GM12878 (cell line): Measurements from ENCODE around the gene VWA3A. TPM values are rescaled to one million over a fixed set of nuclear protein-coding genes. Genes with fewer than 3 reads are reported as not detected.

Experiments
- ATAC-seq: fragments of 200-7000 bp; cut with Tn5 transposase; 3 replicates; pipeline ENCODE4 v1.9.1; 2020; ENCODE audit warnings: mild to moderate bottlenecking, moderate library complexity
- BruUV-seq: library from RNA; stranded (reverse); fragments of 400-500 nt; replicated peaks from 2 replicates; lab custom pipeline; 2021; lab: Mats Ljungman, UMichigan
- CTCF ChIA-PET: fragments of 300-600 bp; sonication (Branson Sonifier 250); formaldehyde crosslinking; extraction: SDS; loops from one replicate; lab custom pipeline; 2021; ENCODE audit warnings: inconsistent platforms; lab: Yijun Ruan, JAX
- POLR2A ChIA-PET: fragments of 350-600 bp; formaldehyde crosslinking; extraction: SDS; loops from one replicate; lab custom pipeline; 2021; ENCODE audit warnings: inconsistent platforms; lab: Charles Lee
- RAD21 ChIA-PET: fragments of 300-600 bp; sonication (Branson Sonifier 250); formaldehyde crosslinking; loops from one replicate; lab custom pipeline; 2023; ENCODE audit warnings: antibody characterized with exemption; ENCODE audit not compliant: unreplicated experiment; lab: Charles Lee
- SMC1A ChIA-PET: fragments of 300-600 bp; sonication (Branson Sonifier 250); formaldehyde crosslinking; loops from one replicate; lab custom pipeline; 2023; ENCODE audit not compliant: unreplicated experiment, uncharacterized antibody; lab: Charles Lee
- DNase-seq: peaks from one replicate; pipeline ENCODE4 v3.0.0-alpha.2; 2011; ENCODE audit warnings: low read depth, low spot score
- FAIRE-seq: peaks from 3 replicates; lab custom pipeline; 2011; peaks lifted over from hg19 to GRCh38; lab: Jason Lieb, UNC
- H2AFZ ChIP-seq: 2 replicates; pipeline ENCODE4 v1.6.0; 2011; ENCODE audit warnings: low read depth, low read length, control low read depth; ENCODE audit not compliant: control insufficient read depth
- H3K27ac ChIP-seq: 2 replicates; pipeline ENCODE4 v1.5.1; 2011; ENCODE audit warnings: control low read depth; ENCODE audit not compliant: control insufficient read depth, insufficient read depth
- H3K27me3 ChIP-seq, 2 experiments: replicated peaks in 1 of 2; 2 replicates each; pipeline versions ENCODE4 v1.6.0 to v1.6.1; 2011; ENCODE audit warnings: low read length in 1 of 2; ENCODE audit not compliant: control insufficient read depth in 2 of 2, insufficient read depth in 2 of 2
- H3K36me3 ChIP-seq, 2 experiments: 2 replicates each; pipeline ENCODE4 v1.5.1; 2011; ENCODE audit warnings: low read length in 1 of 2; ENCODE audit not compliant: control insufficient read depth in 2 of 2, insufficient read depth in 2 of 2
- H3K4me1 ChIP-seq: 2 replicates; pipeline ENCODE4 v1.6.1; 2011; ENCODE audit warnings: mild to moderate bottlenecking, low read length, moderate library complexity, mixed read lengths; ENCODE audit not compliant: control insufficient read depth, insufficient read depth
- H3K4me2 ChIP-seq: 2 replicates; pipeline ENCODE4 v1.6.0; 2011; ENCODE audit warnings: control low read depth; ENCODE audit not compliant: control insufficient read depth, insufficient read depth
- H3K4me3 ChIP-seq: fragments of 200-600 bp; sonication (generic); 2 replicates; pipeline ENCODE4 v1.5.1; 2016
- H3K79me2 ChIP-seq: 2 replicates; pipeline ENCODE4 v1.6.0; 2011; ENCODE audit warnings: low read length; ENCODE audit not compliant: control insufficient read depth, insufficient read depth
- H3K9ac ChIP-seq: 2 replicates; pipeline ENCODE4 v1.8.0; 2011; ENCODE audit warnings: low read length, control low read depth, mixed read lengths; ENCODE audit not compliant: control insufficient read depth, insufficient read depth
- H3K9me3 ChIP-seq: replicated peaks from 3 replicates; pipeline ENCODE4 v1.5.1; 2011; ENCODE audit warnings: mild to moderate bottlenecking, low read length; ENCODE audit not compliant: control insufficient read depth, insufficient read depth
- H4K20me1 ChIP-seq: 2 replicates; pipeline ENCODE4 v1.6.0; 2011; ENCODE audit not compliant: control insufficient read depth, insufficient read depth
- CEBPB ChIP-seq, 2 experiments: fragments of 150-350 bp in 1 of 2; IDR thresholded peaks; 2 replicates each; pipeline ENCODE4 v1.6.1; 2012 to 2014; ENCODE audit warnings: low read depth in 2 of 2, low read length in 2 of 2, borderline replicate concordance in 1 of 2, inconsistent platforms in 1 of 2
- E4F1 ChIP-seq: fragments of 450-650 bp; IDR thresholded peaks from 2 replicates; pipeline ENCODE4 v1.6.1; 2018; ENCODE audit warnings: borderline replicate concordance, mild to moderate bottlenecking; ENCODE audit not compliant: partially characterized antibody
- EED ChIP-seq: sonication (generic); IDR thresholded peaks from 2 replicates; pipeline ENCODE4 v1.6.1; 2016; ENCODE audit warnings: antibody characterized with exemption, low read depth
- HCFC1 ChIP-seq: fragments of 150-350 bp; IDR thresholded peaks from 2 replicates; pipeline ENCODE4 v1.6.1; 2014; ENCODE audit warnings: low read length
- HDGF ChIP-seq: fragments of 450-650 bp; IDR thresholded peaks from 2 replicates; pipeline ENCODE4 v1.6.1; 2016; ENCODE audit warnings: antibody characterized with exemption
- MEF2B ChIP-seq: fragments of 450-650 bp; IDR thresholded peaks from 2 replicates; pipeline ENCODE4 v1.6.1; 2018; ENCODE audit warnings: mild to moderate bottlenecking, moderate library complexity; ENCODE audit not compliant: partially characterized antibody, poor library complexity, severe bottlenecking
- RELA ChIP-seq: fragments of 450-650 bp; IDR thresholded peaks from 2 replicates; pipeline ENCODE4 v1.8.0; 2014; ENCODE audit warnings: borderline replicate concordance; ENCODE audit not compliant: partially characterized antibody
- RUNX3 ChIP-seq: IDR thresholded peaks from 2 replicates; pipeline ENCODE4 v1.6.1; 2012; ENCODE audit warnings: low read length, inconsistent platforms
- SKIL ChIP-seq: fragments of 450-650 bp; IDR thresholded peaks from 2 replicates; pipeline ENCODE4 v1.6.1; 2017; ENCODE audit warnings: mild to moderate bottlenecking, low read depth, inconsistent platforms; ENCODE audit not compliant: poor library complexity, severe bottlenecking
- SMAD1 ChIP-seq: fragments of 450-650 bp; IDR thresholded peaks from 2 replicates; pipeline ENCODE4 v1.6.1; 2018; ENCODE audit warnings: mild to moderate bottlenecking, low read depth; ENCODE audit not compliant: partially characterized antibody
- STAT1 ChIP-seq: fragments of 450-650 bp; conservative IDR thresholded peaks from 2 replicates; pipeline ENCODE4 v1.6.1; 2014; ENCODE audit warnings: antibody characterized with exemption, mild to moderate bottlenecking
- ZNF24 ChIP-seq: fragments of 450-650 bp; IDR thresholded peaks from 2 replicates; pipeline ENCODE4 v1.6.1; 2017; ENCODE audit warnings: antibody characterized with exemption, mild to moderate bottlenecking
- ZNF274 ChIP-seq: IDR thresholded peaks from one replicate; pipeline ENCODE4 v1.8.0; 2011; ENCODE audit not compliant: insufficient read length, insufficient read depth
- WGBS: methylation state at CpG from one replicate; pipeline ENCODE4 v1.1.6; 2016; ENCODE audit warnings: low lambda C conversion rate; ENCODE audit not compliant: insufficient replicate concordance, insufficient coverage; ENCODE audit errors: missing lambda C conversion rate; 5-methylcytosine and 5-hydroxymethylcytosine counted together
- in situ Hi-C: fragments of 300-500 bp; cut with MboI; formaldehyde crosslinking; loops from 9 replicates; pipeline ENCODE4 v1.14.3; 2018; ENCODE audit warnings: mixed read lengths
- intact Hi-C: fragments of 100-400 bp; cut with micrococcal nuclease; formaldehyde crosslinking; loops from one replicate; pipeline ENCODE4 v1.14.2; 2022; ENCODE audit not compliant: unreplicated experiment
- polyA plus RNA-seq, 11 experiments: library from polyadenylated mRNA; depleted of rRNA in 4 of 11; unstranded in 6 of 11; stranded (reverse) in 5 of 11; fragments of >200 nt; fragmentation: Nextera tagmentation in 4 of 11; fragmentation: Illumina TruSeq in 1 of 11; extraction: Ambion mirVana in 4 of 11; extraction: Trizol in 1 of 11; gene quantifications; 1 replicate in 1 of 11; 2 replicates in 10 of 11; pipeline versions ENCODE4 v1.2.1 to v1.2.3, GENCODE V29; 2011 to 2016; ENCODE audit warnings: inconsistent platforms in 2 of 11, missing spikeins in 2 of 11, low read depth in 1 of 11
- total RNA-seq, 4 experiments: library from RNA; depleted of rRNA in 3 of 4; stranded (reverse); fragments of >200 nt in 3 of 4; fragmentation: Illumina TruSeq in 1 of 4; extraction: Trizol in 1 of 4; gene quantifications; 2 replicates each; pipeline versions ENCODE4 v1.2.1 to v1.2.3, GENCODE V29; 2013 to 2021
- TF ChIP-seq, protein P1 (sequence below): fragments of 450-650 bp; IDR thresholded peaks from 2 replicates; pipeline ENCODE4 v1.6.1; 2017; ENCODE audit warnings: mild to moderate bottlenecking

Gene VWA3A
- total and polyA plus RNA-seq, 10 of the 15 experiments (the other 5 are each of a cell fraction or from before 2014, with no cell fraction given) = 0.01 TPM; not detected in 9

DNA sequence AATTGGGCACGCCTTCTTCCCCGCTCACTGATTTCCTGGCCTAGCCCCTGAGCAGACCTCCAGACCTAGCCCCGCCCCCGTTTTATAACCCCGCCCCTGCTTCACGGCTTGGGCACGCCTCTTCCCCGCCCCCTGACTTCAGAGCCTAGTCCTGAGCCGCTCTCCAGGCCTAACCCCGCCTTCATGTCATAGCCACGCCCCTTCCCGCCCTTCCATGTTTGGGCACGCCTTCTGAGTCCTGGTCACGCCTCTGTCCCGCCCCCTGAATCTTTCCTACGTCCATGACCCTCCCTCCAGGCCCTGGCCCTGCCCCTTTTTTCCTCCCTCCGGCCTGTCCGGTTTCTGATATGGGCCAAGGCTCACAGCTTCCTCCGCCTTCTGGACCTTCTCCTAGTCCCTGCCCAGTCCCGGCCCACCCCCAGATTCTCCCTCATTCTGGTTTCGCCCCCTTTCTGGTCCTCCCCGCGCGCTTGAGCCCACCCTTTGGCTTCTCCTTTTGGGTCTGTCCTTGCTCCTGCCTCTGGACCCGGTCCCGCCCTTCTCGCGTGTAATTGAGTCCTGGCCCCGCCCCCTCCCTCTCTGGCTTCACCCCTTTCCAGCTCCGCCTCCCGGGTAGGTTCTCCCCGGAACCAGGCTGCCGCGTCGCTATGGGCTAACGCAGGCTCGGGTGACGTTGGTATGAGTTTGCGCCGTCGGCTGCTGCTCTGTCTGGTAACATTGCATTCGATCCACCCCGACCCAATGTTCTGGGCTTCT lies 98.6 kb downstream of the VWA3A start:
- peak; percentile 98 for DNase-seq
- ChIA-PET SMC1A (interaction anchor here (1.2 to 9.0 kb wide), 5 partner anchors 11 to 178 kb away, joined by 3 to 86 read pairs (median 5); partner anchors contain the start of gene POLR3E), CTCF (interaction anchor here (0.5 to 8.4 kb wide), 7 partner anchors 10 to 189 kb away, joined by 3 to 132 read pairs (median 7); partner anchors contain the start of genes EEF2K and POLR3E), POLR2A (interaction anchor here (0.5 to 6.0 kb wide), 10 partner anchors 15 to 1291 kb away, joined by 3 to 104 read pairs (median 4); partner anchors contain the start of genes DCUN1D3, EEF2K, LYRM1 and POLR3E), RAD21 (interaction anchor here (0.6 to 7.8 kb wide), 6 partner anchors 15 to 631 kb away, joined by 3 to 74 read pairs (median 4); partner anchors contain the start of genes EEF2K and POLR3E)
- no TSS peak for BruUV-seq
- peak; percentile 67 for ATAC-seq
- 2% methylated on average over 30 of the region's 43 CpGs for WGBS
- Histone ChIP-seq H3K4me1 (peaks cover 43% of the 10 kb centered on the region), H3K4me2 (peak overlapping the region; percentile 90), H3K27ac (peak overlapping the region; percentile 90), H3K4me3 (peak overlapping the region; percentile 81), H4K20me1 (no peaks in the 10 kb centered on the region), H3K27me3 (no peaks in the 10 kb centered on the region), H3K36me3 (no peaks in the 10 kb centered on the region), H3K9ac (peak overlapping the region; percentile 74), H3K9me3 (no peaks in the 10 kb centered on the region), H2AFZ (peak overlapping the region; percentile 96), H3K79me2 (no peaks in the 10 kb centered on the region)
- in situ Hi-C loops (no loop called here), intact Hi-C loops (loop anchor here (2.0 to 5.0 kb wide), 2 partner anchors 181 to 592 kb away; partner anchors contain the start of genes CDR2 and METTL9)
- FAIRE-seq = peak; percentile 100
- peak; percentile 24 for TF ChIP-seq RELA
- TF ChIP-seq ZNF274 = no peak
- no peak for TF ChIP-seq CEBPB (IDR thresholded peaks at IDR 0.05; ENCODE audit: borderline replicate concordance in 1 of 2, low read depth in 2 of 2, low read length in 2 of 2)
- no peak for TF ChIP-seq ZNF24
- TF ChIP-seq HCFC1 = no peak; the same call in 1 of the 2 replicates
- peak; percentile 54 for TF ChIP-seq EED
- peak; percentile 35 for TF ChIP-seq E4F1
- no peak for TF ChIP-seq STAT1
- peak; percentile 96 for TF ChIP-seq HDGF
- no peak for TF ChIP-seq SKIL
- TF ChIP-seq, protein P1, sequence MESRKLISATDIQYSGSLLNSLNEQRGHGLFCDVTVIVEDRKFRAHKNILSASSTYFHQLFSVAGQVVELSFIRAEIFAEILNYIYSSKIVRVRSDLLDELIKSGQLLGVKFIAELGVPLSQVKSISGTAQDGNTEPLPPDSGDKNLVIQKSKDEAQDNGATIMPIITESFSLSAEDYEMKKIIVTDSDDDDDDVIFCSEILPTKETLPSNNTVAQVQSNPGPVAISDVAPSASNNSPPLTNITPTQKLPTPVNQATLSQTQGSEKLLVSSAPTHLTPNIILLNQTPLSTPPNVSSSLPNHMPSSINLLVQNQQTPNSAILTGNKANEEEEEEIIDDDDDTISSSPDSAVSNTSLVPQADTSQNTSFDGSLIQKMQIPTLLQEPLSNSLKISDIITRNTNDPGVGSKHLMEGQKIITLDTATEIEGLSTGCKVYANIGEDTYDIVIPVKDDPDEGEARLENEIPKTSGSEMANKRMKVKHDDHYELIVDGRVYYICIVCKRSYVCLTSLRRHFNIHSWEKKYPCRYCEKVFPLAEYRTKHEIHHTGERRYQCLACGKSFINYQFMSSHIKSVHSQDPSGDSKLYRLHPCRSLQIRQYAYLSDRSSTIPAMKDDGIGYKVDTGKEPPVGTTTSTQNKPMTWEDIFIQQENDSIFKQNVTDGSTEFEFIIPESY = 0 out of 2 replicates have a peak, but pooled peaks have one; percentile 33
- peak; percentile 70 for TF ChIP-seq SMAD1
- TF ChIP-seq RUNX3 = no peak
- no peak for TF ChIP-seq MEF2B
